Stimulated activated CD8-positive, alpha-beta memory T cell treated with anti-CD3 and anti-CD28 coated beads, Interleukin-2, amount 100 ng/mL, for 1 hour (primary cell): ENCODE data around the gene CAPN12.

Source experiments
- DNase-seq, 2 donors: peaks; one replicate each; pipeline ENCODE4 v3.0.0-alpha.2; 2020; ENCODE audit warnings: low read depth in 2 of 2

The CAPN12 gene

DNA sequence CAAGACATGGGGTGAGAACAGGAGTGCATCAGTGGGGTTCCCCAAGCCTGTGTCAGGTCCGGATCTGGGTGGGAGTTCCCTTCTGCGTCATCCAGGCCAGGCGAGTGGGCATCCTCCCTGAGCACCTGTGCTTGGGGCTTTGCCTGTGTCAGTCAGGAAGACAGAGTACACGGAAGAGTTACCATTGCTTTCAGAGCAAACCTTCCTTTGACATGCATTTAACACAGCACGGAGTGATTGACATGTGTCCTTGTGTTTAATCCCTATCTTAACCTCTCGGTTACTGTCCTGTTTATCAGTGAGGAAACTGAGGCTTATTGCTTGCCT, 47.6 kb downstream of the CAPN12 start:
- no peak for DNase-seq

DNA sequence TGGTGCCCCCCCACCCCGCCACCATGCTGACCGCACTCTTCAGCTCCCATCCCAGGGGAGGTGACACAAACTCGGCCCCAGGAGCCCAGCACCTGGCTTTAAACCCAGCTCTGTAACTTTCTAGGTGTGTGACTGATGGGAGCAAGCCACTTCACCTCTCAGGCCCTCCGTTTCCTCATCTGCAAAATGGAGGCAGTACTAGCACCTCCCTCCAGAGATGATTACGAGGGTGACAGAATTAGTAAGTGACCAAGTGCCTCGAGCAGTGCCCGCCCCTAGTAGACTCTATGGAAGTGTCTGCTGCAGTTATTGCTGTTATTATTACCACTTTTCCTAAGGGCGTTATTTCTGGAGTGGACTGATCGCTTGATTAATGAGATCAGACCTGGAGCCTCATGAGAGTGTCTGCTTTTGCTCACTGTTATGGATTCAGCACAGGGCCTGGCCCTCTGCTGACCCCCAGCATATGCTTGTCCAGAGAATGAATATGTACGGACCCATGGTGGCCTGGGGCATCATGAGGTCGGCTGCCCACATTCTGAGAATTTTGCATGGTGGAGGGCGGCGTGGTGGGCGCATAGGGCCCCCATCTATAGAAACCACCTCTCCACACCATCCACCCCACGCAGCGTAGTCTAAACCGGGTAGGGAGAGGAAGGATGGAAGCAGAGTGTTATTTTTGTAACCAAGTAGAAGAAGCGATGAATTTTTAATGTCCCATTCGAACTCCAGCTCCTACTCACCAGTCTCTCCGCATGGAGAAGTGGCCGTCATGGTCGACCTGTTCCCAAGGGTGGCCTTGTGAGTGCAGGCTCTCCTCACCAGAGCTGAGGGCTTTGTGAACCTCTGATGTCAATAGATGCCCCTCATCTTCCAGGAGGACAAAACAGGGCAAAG, 48.2 kb downstream of the CAPN12 start:
- no peak for DNase-seq

DNA sequence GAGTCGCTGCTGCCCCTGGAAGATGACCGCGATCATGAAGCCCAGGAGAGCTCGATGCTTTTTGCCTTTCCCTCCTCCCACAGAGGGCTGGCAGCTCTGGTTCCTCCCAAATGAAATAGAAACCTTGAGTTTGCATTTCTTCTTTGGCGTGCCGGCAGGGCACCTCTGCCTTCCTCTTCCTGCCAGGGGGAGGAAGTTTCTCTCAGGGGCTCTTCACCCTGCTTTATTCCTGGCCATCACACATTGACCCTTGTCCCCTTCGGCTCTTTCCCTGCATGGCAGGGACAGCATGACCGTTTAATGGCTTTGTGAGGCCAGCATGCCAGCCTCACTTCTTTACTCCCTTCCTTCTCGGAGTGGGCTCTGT, 49.0 kb downstream of the CAPN12 start:
- DNase-seq = no peak

- DNase-seq = peak in 1 of 2 donors; percentile 24
Measured at GRCh38 chr19:38693380-38694223, 50.7 kb downstream of the CAPN12 start.

DNA sequence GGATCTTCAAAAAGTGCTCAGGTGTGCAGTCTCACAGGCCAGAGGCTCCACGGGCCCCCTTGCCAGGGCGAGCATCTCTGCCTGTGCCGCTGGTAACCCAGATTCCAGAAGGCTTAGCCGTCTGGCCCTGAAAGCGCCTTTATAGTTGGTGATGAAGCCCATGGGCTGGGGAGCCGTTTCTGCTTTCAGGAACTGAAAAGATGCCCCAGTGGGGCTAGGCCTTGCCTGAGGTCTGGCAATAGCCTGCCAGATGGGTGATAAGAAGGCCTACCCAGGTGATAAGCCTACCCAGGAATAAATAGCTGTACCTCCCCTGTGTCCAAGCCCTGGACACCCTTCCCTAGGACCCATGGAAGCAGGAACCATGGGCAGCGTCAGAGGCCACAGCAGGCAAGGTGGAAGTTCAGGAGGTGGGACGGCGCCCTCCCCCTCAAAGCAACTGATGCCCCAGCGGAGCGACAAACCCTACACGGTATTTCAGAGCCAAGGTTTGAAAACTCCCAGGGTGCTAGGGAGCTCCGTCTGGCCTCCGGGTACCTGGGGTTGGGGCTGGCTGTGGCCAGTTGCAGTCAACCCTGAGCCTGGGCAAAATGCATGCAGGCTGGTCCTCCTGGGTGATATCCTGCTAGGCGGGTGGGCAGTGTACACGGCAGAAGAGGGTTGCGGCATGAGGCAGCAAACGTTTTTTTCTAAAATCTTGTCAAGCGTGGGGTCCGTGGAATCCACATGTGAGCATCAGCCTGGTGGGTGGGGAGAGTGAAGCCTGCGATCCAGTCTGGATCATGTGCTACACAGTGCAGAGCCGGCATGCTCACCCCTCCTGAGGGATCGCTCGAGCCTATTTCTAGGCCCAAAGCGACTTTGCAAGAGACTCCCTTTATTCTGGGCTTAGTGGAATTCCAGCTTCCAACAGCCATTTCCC, 51.6 kb downstream of the CAPN12 start:
- DNase-seq = no peak

GRCh38 chr19:38691938-38692457, 52.3 kb downstream of the CAPN12 start:
- no peak for DNase-seq

- DNase-seq = no peak
Measured at GRCh38 chr19:38690832-38691231, 53.4 kb downstream of the CAPN12 start.

- no peak for DNase-seq
Measured at GRCh38 chr19:38690146-38690545, 54.1 kb downstream of the CAPN12 start.

DNA sequence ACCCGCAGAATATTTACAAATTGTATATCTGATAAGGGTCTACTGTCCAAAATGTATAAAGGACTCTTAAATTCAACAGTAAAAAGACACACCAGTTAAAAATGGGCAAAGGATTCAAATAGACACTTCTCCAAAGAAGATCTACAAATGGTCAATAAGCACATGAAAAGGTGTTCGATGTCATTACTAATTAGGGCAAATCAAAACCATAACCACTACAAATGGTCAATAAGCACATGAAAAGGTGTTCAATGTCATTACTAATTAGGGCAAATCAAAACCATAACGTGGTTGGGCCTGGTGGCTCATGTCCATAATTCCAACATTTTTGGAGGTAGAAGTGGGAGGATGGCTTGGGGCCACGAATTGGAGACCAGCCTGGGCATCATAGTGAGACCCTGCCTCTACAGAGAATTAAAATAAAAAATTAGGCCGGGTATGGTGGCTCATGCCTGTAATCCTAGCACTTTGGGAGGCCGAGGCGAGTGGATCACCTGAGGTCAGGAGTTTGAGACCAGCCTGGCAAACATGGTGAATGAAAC, 56.4 kb downstream of the CAPN12 start:
- DNase-seq = no peak

GRCh38 chr19:38686530-38686888, 57.8 kb downstream of the CAPN12 start:
- DNase-seq = no peak

DNA sequence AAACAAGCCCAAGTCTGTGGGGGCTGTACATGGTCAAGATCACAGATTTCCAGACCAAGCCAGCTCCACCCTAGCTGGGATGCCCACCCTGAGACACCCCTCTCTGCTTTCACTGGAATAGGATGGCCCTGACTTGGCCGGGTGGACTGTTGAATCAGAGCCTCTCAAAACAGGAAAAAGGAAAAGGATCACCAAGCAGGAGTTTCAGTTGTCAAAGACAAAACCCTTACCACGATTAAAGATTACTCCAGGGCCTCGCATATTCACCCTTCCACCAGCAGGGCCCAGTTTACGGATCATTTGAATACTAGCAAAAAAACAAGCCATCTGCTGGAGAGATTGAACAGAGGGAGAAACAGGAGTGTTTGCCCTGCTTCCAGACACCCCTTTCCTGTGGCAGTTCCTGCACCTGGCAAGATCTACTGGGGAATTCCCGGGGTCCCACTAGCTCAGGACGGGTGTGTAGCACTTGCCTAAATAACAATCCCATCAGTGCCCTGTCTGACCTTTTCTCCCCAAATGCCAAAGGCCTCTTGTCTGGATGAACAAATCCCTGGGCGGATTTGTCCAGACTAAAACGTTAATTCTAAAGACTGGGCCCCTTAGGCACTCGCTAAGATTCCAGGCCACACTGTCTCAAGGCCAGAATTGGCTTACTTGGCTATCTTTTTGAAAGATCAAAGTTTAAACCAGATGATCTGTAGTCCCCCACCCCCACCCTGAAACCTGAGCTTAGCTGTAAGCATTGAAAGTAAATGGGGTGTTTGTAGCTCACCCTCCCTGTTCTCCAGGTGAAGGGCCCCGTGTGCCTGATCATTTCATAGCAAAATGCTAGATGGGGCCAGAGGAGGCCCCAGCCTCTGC, 58.4 kb downstream of the CAPN12 start:
- DNase-seq = no peak

GRCh38 chr19:38684862-38685665, 59.2 kb downstream of the CAPN12 start:
- no peak for DNase-seq

DNA sequence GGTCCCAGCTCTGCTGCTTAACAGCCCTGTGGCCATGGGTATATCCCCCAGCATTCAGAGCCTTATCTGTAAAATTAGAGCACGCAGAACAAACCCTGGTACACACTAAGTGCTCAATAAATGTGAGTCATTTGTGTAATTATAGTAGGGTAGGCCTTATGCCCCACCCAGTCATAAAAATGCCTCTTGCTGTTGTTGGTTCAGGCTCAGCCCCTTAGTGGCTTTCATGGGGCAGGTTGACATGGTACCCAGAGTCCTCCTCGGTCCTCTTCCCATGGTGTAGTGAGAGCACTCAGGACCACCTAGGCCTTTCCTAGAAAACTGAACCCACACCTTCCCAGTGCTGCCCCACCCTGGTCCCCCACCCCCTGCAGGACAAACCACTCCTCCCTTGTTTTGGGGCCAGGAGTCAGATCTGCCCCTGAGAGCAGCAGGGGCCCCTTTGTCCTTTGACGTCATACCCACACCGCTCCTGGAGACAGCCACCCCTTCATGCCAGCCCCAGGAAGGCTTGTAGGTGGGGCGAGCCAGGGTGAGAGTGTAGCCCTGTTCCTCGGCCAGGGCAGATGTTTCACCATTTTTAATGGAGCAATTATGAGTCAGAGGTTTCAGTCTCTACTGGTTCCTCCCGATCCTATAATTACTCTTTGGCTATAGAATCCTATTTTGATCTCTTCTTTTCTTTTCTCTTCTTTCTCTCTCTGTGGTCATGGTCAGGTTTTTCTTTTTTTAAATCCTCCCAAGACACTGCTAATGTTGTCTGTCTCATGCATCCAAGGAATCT, 60.0 kb downstream of the CAPN12 start:
- no peak for DNase-seq

- peak in 1 of 2 donors; percentile 48 for DNase-seq
Measured at GRCh38 chr19:38683393-38684077, 60.7 kb downstream of the CAPN12 start.

DNA sequence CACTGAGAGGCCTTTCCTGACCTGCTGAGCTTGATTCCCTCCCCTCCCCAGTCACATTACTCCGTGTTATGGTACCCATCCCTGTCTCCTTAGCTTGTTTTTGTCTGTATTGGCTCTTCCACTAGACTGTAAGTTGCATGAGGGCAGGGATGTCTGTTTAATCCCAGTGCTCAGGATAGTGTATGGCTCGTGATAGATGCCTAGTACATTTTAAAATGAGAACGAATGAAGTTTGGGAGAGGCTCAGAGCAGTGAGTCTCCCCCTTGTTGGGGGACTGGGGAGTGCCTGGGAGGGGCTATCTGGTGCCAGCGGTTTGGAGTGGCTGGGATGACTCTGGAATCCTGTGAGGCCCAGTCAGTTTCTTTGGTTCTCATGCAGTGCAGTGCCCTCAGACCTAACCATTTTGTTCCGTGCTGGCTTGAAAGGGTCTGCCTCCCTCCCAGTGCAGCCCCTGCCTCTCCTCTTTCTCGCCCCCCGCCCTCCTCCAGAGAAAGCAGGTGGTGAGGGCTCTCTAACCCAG, 61.3 kb downstream of the CAPN12 start:
- DNase-seq = no peak

DNA sequence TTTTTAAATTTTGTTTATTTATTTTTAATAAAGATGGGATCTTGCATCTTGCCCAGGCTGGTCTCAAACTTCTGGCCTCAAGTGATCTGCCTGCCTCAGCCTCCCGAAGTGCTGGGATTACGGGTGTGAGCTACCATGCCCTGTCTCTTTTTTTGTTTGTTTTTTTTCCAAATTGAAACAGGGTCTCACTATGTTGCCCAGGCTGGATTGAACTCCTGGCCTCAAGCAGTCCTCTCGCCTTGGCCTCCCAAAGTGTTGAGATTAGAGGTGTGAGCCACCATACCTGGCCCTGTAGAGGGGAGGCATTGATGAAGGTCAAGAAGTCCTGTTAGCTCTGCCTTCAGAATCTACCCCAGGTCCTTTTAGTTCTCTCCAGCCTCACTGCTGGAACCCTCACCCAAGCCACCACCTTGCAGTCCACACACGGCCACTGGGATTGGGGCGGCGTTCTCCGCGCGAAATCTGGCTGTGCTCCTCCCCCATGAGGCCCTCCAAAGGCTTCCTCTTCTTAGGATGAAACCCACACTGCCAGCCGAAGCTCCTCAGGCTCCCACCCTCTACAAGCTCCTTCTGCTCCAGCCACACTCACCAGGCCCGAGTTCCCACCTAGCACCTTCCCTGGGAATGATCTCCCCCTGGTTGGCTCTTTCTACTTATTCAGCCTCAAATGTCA, 61.9 kb downstream of the CAPN12 start:
- DNase-seq = no peak
